Mesodermal cell (in vitro differentiated cells): ENCODE measurements around the gene CRIM1.
A peak's percentile ranks its signal among the peaks of the same experiment; 100 is the strongest.

ENCODE experiments used
- H3K27ac ChIP-seq: 2 replicates; pipeline ENCODE4 v1.7.0; 2013; ENCODE audit warnings: mild to moderate bottlenecking, low read depth, low read length, moderate library complexity; ENCODE audit not compliant: severe bottlenecking
- H3K36me3 ChIP-seq: 2 replicates; pipeline ENCODE4 v1.7.1; 2013; ENCODE audit warnings: mild to moderate bottlenecking, low read length, moderate library complexity; ENCODE audit not compliant: control insufficient read depth, insufficient read depth
- H3K4me1 ChIP-seq: one replicate; pipeline ENCODE4 v1.7.1; 2013; ENCODE audit warnings: mild to moderate bottlenecking, low read length; ENCODE audit not compliant: insufficient read depth, control insufficient read depth, poor library complexity, severe bottlenecking
- H3K4me3 ChIP-seq: 2 replicates; pipeline ENCODE4 v1.7.0; 2013; ENCODE audit warnings: low read length, control low read depth, mild to moderate bottlenecking; ENCODE audit not compliant: insufficient read depth, poor library complexity, severe bottlenecking; ENCODE audit errors: extremely low read depth
- H3K9me3 ChIP-seq: 2 replicates; pipeline ENCODE4 v1.7.1; 2013; ENCODE audit warnings: mild to moderate bottlenecking, low read length, moderate library complexity; ENCODE audit not compliant: control insufficient read depth
- WGBS, 2 experiments: methylation state at CpG; one replicate each; pipeline ENCODE4 v1.1.5; 2013; ENCODE audit warnings: missing lambda C conversion rate in 2 of 2; ENCODE audit not compliant: insufficient coverage in 2 of 2; 5-methylcytosine and 5-hydroxymethylcytosine counted together

Gene CRIM1

GRCh38 chr2:36354811-36355150 is 797 bp upstream of the CRIM1 start:
- Histone ChIP-seq H3K9me3 (no peaks in the 10 kb centered on the region), H3K4me1 (peaks cover 24% of the 10 kb centered on the region), H3K27ac (peak overlapping the region; percentile 45), H3K4me3 (peak overlapping the region; percentile 93), H3K36me3 (peaks cover 7% of the 10 kb centered on the region)
- WGBS, 2 experiments, result 11 to 20% methylated on average over 10 of the region's 11 CpGs

GRCh38 chr2:36355890-36356297 is 316 bp downstream of the CRIM1 start:
- peak overlapping the region; percentile 81 for H3K27ac ChIP-seq
- 0% methylated on average over 4 to 6 of the region's 55 CpGs for WGBS, 2 experiments

GRCh38 chr2:36356298-36356989 is 866 bp downstream of the CRIM1 start:
- 1% methylated on average over 48 to 55 of the region's 74 CpGs for WGBS, 2 experiments

More at GRCh38 chr2:36355890-36356297, 316 bp downstream of the CRIM1 start:
- H3K9me3 ChIP-seq, result no peaks in the 10 kb centered on the region
- peaks cover 19% of the 10 kb centered on the region for H3K36me3 ChIP-seq
- H3K4me3 ChIP-seq, result peak overlapping the region; percentile 93
- peaks cover 36% of the 10 kb centered on the region for H3K4me1 ChIP-seq

GRCh38 chr2:36356990-36357846 is 1.6 kb downstream of the CRIM1 start:
- Histone ChIP-seq H3K4me3 (peak overlapping the region; percentile 93), H3K27ac (peak overlapping the region; percentile 81), H3K9me3 (no peaks in the 10 kb centered on the region), H3K4me1 (peaks cover 44% of the 10 kb centered on the region), H3K36me3 (peaks cover 25% of the 10 kb centered on the region)
- 0 to 1% methylated on average over 22 to 35 of the region's 53 CpGs for WGBS, 2 experiments

More at GRCh38 chr2:36356298-36356989, 866 bp downstream of the CRIM1 start:
- H3K9me3 ChIP-seq, result no peaks in the 10 kb centered on the region
- H3K4me1 ChIP-seq, result peaks cover 39% of the 10 kb centered on the region
- peak overlapping the region; percentile 93 for H3K4me3 ChIP-seq
- H3K36me3 ChIP-seq, result peaks cover 24% of the 10 kb centered on the region
- H3K27ac ChIP-seq, result peak overlapping the region; percentile 81

- 10 to 17% methylated on average over 3 to 6 of the region's 9 CpGs for WGBS, 2 experiments
- Histone ChIP-seq H3K4me1 (peaks cover 47% of the 10 kb centered on the region), H3K4me3 (peak overlapping the region; percentile 93), H3K36me3 (peaks cover 25% of the 10 kb centered on the region), H3K27ac (peak overlapping the region; percentile 81), H3K9me3 (no peaks in the 10 kb centered on the region)
Observed at GRCh38 chr2:36357847-36358659, 2.5 kb downstream of the CRIM1 start.

GRCh38 chr2:36359067-36359466 is 3.5 kb downstream of the CRIM1 start:
- Histone ChIP-seq H3K4me1 (peaks cover 49% of the 10 kb centered on the region), H3K9me3 (no peaks in the 10 kb centered on the region), H3K36me3 (peaks cover 25% of the 10 kb centered on the region), H3K4me3 (peak overlapping the region; percentile 93), H3K27ac (no peak overlapping the region)
- 83 to 86% methylated on average over 1 of the region's 5 CpGs for WGBS, 2 experiments

GRCh38 chr2:36360063-36360462 is 4.5 kb downstream of the CRIM1 start:
- Histone ChIP-seq H3K4me1 (peaks cover 53% of the 10 kb centered on the region), H3K4me3 (peak overlapping the region; percentile 93), H3K27ac (no peak overlapping the region), H3K9me3 (no peaks in the 10 kb centered on the region), H3K36me3 (peaks cover 25% of the 10 kb centered on the region)
- WGBS, 2 experiments, result 72 to 96% methylated on average over 2 of the region's 4 CpGs

GRCh38 chr2:36360834-36361233 is 5.3 kb downstream of the CRIM1 start:
- WGBS, 2 experiments, result no CpG with 5 or more reads among the region's 1 CpG

GRCh38 chr2:36361396-36361795 is 5.8 kb downstream of the CRIM1 start:
- Histone ChIP-seq H3K4me1 (peaks cover 63% of the 10 kb centered on the region), H3K27ac (no peak overlapping the region), H3K36me3 (peaks cover 25% of the 10 kb centered on the region), H3K4me3 (no peak overlapping the region), H3K9me3 (no peaks in the 10 kb centered on the region)
- WGBS, 2 experiments, result 88% methylated on average over 2 of the region's 3 CpGs; no CpG with 5 or more reads in 1 of the 2 experiments

More at GRCh38 chr2:36360834-36361233, 5.3 kb downstream of the CRIM1 start:
- H3K9me3 ChIP-seq, result no peaks in the 10 kb centered on the region
- H3K4me3 ChIP-seq, result no peak overlapping the region
- H3K36me3 ChIP-seq, result peaks cover 25% of the 10 kb centered on the region
- peaks cover 57% of the 10 kb centered on the region for H3K4me1 ChIP-seq
- H3K27ac ChIP-seq, result no peak overlapping the region

GRCh38 chr2:36362291-36362690 is 6.7 kb downstream of the CRIM1 start:
- WGBS, 2 experiments, result 33% methylated on average over 1 of the region's 3 CpGs; no CpG with 5 or more reads in 1 of the 2 experiments
- Histone ChIP-seq H3K27ac (no peak overlapping the region), H3K9me3 (no peaks in the 10 kb centered on the region), H3K4me1 (peaks cover 70% of the 10 kb centered on the region), H3K4me3 (no peak overlapping the region), H3K36me3 (peaks cover 25% of the 10 kb centered on the region)
